Fibroblast of pulmonary artery (primary cell): Measurements from ENCODE around the gene DPRX.
A peak's percentile ranks its signal among the peaks of the same experiment; 100 is the strongest.

Source experiments
- DNase-seq: peaks from one replicate; pipeline ENCODE4 v3.0.0-alpha.2; 2010; ENCODE audit warnings: low read depth
- H3K4me3 ChIP-seq: replicated peaks from 2 replicates; pipeline ENCODE4 v1.5.1; 2011; ENCODE audit warnings: low read depth, mild to moderate bottlenecking, control low read depth, low read length, moderate library complexity
- TF ChIP-seq, protein P1 (sequence below): IDR thresholded peaks from 2 replicates; pipeline ENCODE4 v1.5.1; 2011; ENCODE audit warnings: mild to moderate bottlenecking, control low read depth, low read length, inconsistent platforms; ENCODE audit errors: missing control alignments

Gene DPRX

GRCh38 chr19:53655042-53655665 is 23.4 kb downstream of the DPRX start:
- TF ChIP-seq, protein P1, sequence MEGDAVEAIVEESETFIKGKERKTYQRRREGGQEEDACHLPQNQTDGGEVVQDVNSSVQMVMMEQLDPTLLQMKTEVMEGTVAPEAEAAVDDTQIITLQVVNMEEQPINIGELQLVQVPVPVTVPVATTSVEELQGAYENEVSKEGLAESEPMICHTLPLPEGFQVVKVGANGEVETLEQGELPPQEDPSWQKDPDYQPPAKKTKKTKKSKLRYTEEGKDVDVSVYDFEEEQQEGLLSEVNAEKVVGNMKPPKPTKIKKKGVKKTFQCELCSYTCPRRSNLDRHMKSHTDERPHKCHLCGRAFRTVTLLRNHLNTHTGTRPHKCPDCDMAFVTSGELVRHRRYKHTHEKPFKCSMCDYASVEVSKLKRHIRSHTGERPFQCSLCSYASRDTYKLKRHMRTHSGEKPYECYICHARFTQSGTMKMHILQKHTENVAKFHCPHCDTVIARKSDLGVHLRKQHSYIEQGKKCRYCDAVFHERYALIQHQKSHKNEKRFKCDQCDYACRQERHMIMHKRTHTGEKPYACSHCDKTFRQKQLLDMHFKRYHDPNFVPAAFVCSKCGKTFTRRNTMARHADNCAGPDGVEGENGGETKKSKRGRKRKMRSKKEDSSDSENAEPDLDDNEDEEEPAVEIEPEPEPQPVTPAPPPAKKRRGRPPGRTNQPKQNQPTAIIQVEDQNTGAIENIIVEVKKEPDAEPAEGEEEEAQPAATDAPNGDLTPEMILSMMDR, result no peak
- H3K4me3 ChIP-seq, result no peak overlapping the region

GRCh38 chr19:53657330-53657729 is 25.5 kb downstream of the DPRX start:
- DNase-seq, result no peak
- H3K4me3 ChIP-seq, result no peak overlapping the region
- TF ChIP-seq, protein P1, result no peak

More at GRCh38 chr19:53655042-53655665, 23.4 kb downstream of the DPRX start:
- DNase-seq, result no peak

- TF ChIP-seq, protein P1, result no peak
- DNase-seq, result no peak
- H3K4me3 ChIP-seq, result no peak overlapping the region
Observed at GRCh38 chr19:53657778-53658177, 26.0 kb downstream of the DPRX start.

GRCh38 chr19:53659292-53659691 is 27.5 kb downstream of the DPRX start:
- TF ChIP-seq, protein P1, result no peak
- H3K4me3 ChIP-seq, result no peak overlapping the region

DNA sequence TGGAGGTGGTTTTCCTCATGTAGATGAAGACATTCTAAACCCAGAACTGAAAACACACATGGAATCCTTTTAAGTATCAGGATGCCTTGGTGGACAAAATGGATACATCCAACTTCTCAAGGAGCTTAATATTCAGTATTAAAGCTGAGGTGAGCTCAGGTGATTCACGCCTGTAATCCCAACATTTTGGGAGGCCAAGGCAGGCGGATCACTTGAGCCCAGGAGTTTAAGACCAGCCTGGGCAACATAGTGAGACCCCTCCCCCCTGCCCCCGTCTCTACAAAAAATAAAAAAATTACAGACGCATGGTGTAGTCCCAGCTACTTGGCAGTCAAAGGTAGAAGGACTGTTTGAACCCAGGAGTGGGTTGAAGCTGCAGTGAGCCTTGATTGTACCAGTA is 28.8 kb downstream of the DPRX start:
- TF ChIP-seq, protein P1, result no peak
- H3K4me3 ChIP-seq, result no peak overlapping the region
- DNase-seq, result no peak

More at GRCh38 chr19:53659292-53659691, 27.5 kb downstream of the DPRX start:
- DNase-seq, result peak; percentile 3

DNA sequence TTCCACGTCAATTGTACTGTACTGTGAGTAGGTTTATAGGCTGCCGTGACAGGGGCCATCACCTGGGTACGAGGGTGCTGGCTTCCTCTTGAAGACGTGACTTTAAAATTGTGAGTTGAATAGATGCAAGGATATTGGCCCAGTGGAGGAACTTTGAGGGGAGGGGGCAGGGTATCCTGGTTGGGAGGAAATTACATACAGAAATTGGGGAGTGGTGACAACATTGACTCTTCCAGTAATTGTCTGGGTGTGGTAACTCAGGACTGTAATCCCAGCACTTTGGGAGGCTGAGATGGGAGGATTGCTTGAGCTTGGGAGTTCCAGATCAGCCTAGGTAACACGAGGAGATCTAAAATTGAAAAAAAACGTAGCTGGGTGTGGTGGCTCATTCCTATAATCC is 30.4 kb downstream of the DPRX start:
- no peak for DNase-seq
- TF ChIP-seq, protein P1, result no peak
- H3K4me3 ChIP-seq, result no peak overlapping the region

DNA sequence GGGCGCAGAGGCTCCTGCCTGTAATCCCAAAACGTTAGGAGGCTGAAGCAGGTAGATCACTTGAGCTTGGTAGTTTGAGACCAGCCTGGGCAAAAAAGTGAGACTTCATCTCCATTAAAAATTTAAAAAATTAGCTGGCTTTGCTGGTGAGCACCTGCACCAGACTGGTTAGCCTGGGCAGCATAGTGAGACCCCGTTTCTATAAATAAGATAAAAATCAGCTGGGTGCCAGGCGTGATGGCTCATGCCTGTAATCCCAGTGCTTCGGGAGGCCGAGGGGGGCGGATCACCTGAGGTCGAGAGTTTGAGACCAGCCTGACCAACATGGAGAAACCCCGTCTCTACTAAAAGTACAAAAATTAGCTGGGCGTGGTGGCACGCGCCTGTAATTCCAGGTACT is 32.4 kb downstream of the DPRX start:
- no peak for DNase-seq
- H3K4me3 ChIP-seq, result no peak overlapping the region
- TF ChIP-seq, protein P1, result no peak
